Astrocyte of the cerebellum (primary cell): Measurements from ENCODE around the gene SHISAL1.

Experiments used
- DNase-seq: peaks from one replicate; pipeline ENCODE4 v3.0.0-alpha.2; 2011; ENCODE audit warnings: low read depth
- H3K4me3 ChIP-seq: 2 replicates; pipeline ENCODE4 v1.5.1; 2011; ENCODE audit warnings: mild to moderate bottlenecking, low read depth, low read length, moderate library complexity
- CTCF ChIP-seq: IDR thresholded peaks from 2 replicates; pipeline ENCODE4 v1.5.1; 2012; ENCODE audit warnings: low read length, low read depth, moderate library complexity, mild to moderate bottlenecking; ENCODE audit errors: missing control alignments
- in situ Hi-C: cut with HindIII; loops from 2 replicates; pipeline ENCODE4 v1.10.0; 2017; ENCODE audit warnings: low sequenced_read_pairs

Gene SHISAL1

GRCh38 chr22:44312766-44313165 is at the start of gene SHISAL1:
SHISAL1 (minus strand) TSS chr22:44312951; CDS start chr22:44300945, 12,006 bp downstream.
- TF ChIP-seq CTCF, result no peak
- in situ Hi-C loops, result no loop called here
- no peak for DNase-seq
- no peak within 1 kb of the TSS for H3K4me3 ChIP-seq

DNA sequence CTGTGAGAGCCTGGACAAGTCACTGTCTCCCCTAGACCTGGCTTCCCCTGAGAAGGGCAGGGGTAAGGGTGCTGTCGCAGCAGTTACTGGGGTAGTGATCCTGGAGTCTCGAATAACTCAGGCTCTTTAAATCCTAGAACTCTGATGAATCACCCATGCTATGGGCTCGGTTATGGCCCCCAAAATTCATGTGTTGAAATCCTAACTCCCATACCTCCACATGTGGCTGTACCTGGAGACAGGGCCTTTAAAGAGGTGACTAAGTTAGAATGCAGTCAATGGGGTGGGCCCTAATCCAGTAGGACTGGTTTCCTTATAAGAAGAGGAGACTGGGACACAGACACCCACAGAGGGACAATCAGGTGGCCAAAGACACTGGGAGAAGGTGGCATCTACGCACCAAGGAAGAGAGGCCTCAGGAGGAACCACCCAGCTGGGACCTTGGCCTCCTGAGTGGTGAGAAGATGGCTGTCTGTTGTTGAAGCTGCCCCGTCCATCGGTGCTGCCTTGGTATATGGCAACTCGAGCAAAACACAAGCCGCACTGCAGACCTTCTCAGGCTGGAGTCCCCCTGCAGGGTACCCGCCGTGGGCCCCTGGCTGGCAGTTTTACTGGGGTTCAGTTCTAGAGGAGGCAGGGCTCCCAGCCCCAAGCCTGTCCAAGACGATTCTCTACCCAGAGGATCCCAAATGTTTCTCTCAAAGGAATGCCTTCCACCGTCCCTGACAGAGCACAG is 48.8 kb upstream of the SHISAL1 start:
- in situ Hi-C loops, result no loop called here
- H3K4me3 ChIP-seq, result no peak overlapping the region
- DNase-seq, result no peak
- no peak for TF ChIP-seq CTCF

- H3K4me3 ChIP-seq, result no peak overlapping the region
- peak; percentile 61 for TF ChIP-seq CTCF
- DNase-seq, result peak; percentile 67
- in situ Hi-C loops, result no loop called here
These were observed 48.1 kb upstream of the SHISAL1 start for GRCh38 chr22:44360668-44361381.

- in situ Hi-C loops, result no loop called here
- no peak overlapping the region for H3K4me3 ChIP-seq
- TF ChIP-seq CTCF, result no peak
- no peak for DNase-seq
These were observed 47.5 kb upstream of the SHISAL1 start for GRCh38 chr22:44360306-44360667.

- no peak for TF ChIP-seq CTCF
- in situ Hi-C loops, result loop anchor here (5.0 kb wide), 2 partner anchors 52 to 277 kb away; no protein-coding TSS in a partner anchor
- DNase-seq, result no peak
These were observed 46.9 kb upstream of the SHISAL1 start for GRCh38 chr22:44359496-44360110.

DNA sequence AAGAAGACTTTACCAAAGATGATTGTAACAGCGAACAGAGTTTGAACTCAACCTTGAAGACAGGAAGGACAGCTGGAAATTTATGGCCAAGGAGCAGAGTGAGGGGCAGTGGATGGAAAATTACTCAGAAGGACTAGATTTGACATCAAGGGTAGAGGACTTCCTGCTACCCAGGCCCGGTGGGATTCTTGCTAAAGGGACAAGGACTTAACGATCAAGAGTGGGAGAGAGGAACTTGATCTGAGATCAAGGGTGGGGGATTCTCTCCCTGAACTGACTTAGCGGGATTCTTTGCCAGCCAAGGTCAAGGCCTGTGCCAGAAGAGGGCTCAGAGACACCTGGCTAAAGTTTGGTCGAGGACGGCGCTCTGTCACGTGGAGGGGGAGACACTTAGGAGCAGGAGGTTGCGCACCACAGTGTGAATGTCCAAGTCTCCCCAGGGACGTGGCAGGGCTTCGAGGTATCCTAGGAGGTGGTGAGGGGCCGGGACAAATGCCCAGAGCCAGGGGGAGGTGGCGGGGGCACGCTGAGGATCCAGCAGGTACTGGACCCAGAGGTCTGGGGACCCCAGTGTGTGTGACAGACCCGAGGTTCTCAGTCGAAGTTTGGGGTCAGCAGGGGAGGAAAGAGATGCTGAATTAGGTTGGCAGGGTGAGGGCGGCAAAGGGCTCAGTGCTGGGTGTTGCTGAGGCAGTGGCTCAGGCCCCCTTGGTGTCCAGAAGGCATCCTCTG is 46.1 kb upstream of the SHISAL1 start:
- H3K4me3 ChIP-seq, result no peak overlapping the region
- in situ Hi-C loops, result loop anchor here (5.0 kb wide), 2 partner anchors 52 to 277 kb away; no protein-coding TSS in a partner anchor
- no peak for TF ChIP-seq CTCF
- DNase-seq, result no peak

More at GRCh38 chr22:44359496-44360110, 46.9 kb upstream of the SHISAL1 start:
- no peak overlapping the region for H3K4me3 ChIP-seq
